Upper lobe of right lung (tissue), 1 donor: ENCODE measurements around the gene INPP4A. TPM values are rescaled to one million over a fixed set of nuclear protein-coding genes. Genes with fewer than 3 reads are reported as not detected.

ENCODE experiments used
- ATAC-seq: fragments of 200-7000 bp; cut with Tn5 transposase; one replicate; pipeline ENCODE4 v1.9.1; 2020; ENCODE audit warnings: mild to moderate bottlenecking, moderate library complexity
- DNase-seq: peaks from one replicate; pipeline ENCODE4 v3.0.0-alpha.2; 2020
- H3K27ac ChIP-seq: fragments of 200-600 bp; one replicate; pipeline ENCODE4 v1.8.0; 2022
- H3K27me3 ChIP-seq: fragments of 200-600 bp; one replicate; pipeline ENCODE4 v1.8.0; 2022; ENCODE audit warnings: mild to moderate bottlenecking
- H3K36me3 ChIP-seq: fragments of 200-600 bp; one replicate; pipeline ENCODE4 v1.8.0; 2022
- H3K4me1 ChIP-seq: fragments of 200-600 bp; one replicate; pipeline ENCODE4 v1.8.0; 2022
- H3K4me3 ChIP-seq: fragments of 200-600 bp; one replicate; pipeline ENCODE4 v1.8.0; 2022; ENCODE audit warnings: mild to moderate bottlenecking
- H3K9me3 ChIP-seq: fragments of 200-600 bp; one replicate; pipeline ENCODE4 v1.8.0; 2022
- intact Hi-C: fragments of 100-400 bp; cut with DNase I; formaldehyde crosslinking; loops from one replicate; pipeline ENCODE4 v1.11.0; 2022
- total RNA-seq: library from RNA; stranded (reverse); fragmentation: NEBNext Ultra II Directional; extraction: Animal tissue kit (Norgen Biotek cat#: 25700); gene quantifications from one replicate; pipeline ENCODE4 v1.2.1, GENCODE V29; 2021
- TF ChIP-seq, protein P1 (sequence below): fragments of 200-600 bp; IDR thresholded peaks from one replicate; pipeline ENCODE4 v1.8.0; 2022; ENCODE audit warnings: antibody characterized with exemption
- donor health status: DM: no; HTN: yes; CAD: no; lungs with severe emphysema.

The INPP4A gene
- total RNA-seq, 1 donor from 2014 or later: 35.0 TPM

- H3K4me3 ChIP-seq: no peak overlapping the region
- DNase-seq: no peak
These were observed 41.8 kb downstream of the INPP4A start for GRCh38 chr2:98486374-98486981.

DNA sequence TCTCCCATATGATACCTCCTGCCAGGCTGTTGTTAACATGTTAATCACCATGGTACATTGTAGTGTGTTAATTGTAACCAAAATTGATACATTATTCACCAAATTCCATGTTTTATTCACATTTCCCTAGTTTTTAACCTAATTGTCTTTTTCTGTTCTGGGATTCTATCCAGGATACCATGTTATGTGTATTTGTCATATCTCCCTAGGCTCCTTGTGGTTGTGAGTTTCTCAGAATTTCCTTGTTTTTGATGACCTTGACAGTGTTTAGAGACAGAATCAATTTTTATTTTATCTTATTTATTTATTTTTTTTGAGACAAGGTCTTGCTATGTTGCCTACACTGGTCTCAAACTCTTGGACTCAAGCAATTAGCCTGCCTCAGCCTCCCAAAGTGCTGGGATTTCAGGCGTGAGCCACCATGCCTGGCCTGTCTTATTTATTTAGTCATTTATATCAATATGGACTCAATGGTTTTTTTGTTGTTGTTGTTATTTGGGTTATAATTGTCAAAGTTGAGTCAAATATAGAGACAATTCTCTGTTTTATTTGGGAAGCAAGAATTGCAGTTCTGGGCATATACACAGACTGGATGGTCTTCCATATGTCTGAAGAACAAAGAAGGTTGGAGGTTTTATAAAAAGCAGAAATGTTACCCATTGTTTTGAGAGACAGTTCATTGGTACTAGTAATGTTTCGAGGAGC lies 42.6 kb downstream of the INPP4A start:
- Histone ChIP-seq H3K36me3 (no peaks in the 10 kb centered on the region), H3K9me3 (no peaks in the 10 kb centered on the region), H3K27ac (no peak overlapping the region), H3K4me1 (peaks cover 42% of the 10 kb centered on the region), H3K4me3 (no peak overlapping the region), H3K27me3 (no peaks in the 10 kb centered on the region)
- no peak for DNase-seq
- intact Hi-C loops: no loop called here
- TF ChIP-seq, protein P1, sequence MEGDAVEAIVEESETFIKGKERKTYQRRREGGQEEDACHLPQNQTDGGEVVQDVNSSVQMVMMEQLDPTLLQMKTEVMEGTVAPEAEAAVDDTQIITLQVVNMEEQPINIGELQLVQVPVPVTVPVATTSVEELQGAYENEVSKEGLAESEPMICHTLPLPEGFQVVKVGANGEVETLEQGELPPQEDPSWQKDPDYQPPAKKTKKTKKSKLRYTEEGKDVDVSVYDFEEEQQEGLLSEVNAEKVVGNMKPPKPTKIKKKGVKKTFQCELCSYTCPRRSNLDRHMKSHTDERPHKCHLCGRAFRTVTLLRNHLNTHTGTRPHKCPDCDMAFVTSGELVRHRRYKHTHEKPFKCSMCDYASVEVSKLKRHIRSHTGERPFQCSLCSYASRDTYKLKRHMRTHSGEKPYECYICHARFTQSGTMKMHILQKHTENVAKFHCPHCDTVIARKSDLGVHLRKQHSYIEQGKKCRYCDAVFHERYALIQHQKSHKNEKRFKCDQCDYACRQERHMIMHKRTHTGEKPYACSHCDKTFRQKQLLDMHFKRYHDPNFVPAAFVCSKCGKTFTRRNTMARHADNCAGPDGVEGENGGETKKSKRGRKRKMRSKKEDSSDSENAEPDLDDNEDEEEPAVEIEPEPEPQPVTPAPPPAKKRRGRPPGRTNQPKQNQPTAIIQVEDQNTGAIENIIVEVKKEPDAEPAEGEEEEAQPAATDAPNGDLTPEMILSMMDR: no peak
- ATAC-seq: no peak

More at GRCh38 chr2:98486374-98486981, 41.8 kb downstream of the INPP4A start:
- TF ChIP-seq, protein P1: no peak
- peak; percentile 31 for ATAC-seq
- Histone ChIP-seq H3K27me3 (no peaks in the 10 kb centered on the region), H3K9me3 (no peaks in the 10 kb centered on the region), H3K4me1 (peaks cover 46% of the 10 kb centered on the region), H3K27ac (no peak overlapping the region), H3K36me3 (no peaks in the 10 kb centered on the region)
- intact Hi-C loops: no loop called here

- peaks cover 37% of the 10 kb centered on the region for H3K4me1 ChIP-seq
- no peak overlapping the region for H3K4me3 ChIP-seq
- DNase-seq (no peak), ATAC-seq (peak; percentile 55)
- intact Hi-C loops: no loop called here
- H3K36me3 ChIP-seq: no peaks in the 10 kb centered on the region
- H3K27ac ChIP-seq: no peak overlapping the region
- no peaks in the 10 kb centered on the region for H3K27me3 ChIP-seq
- H3K9me3 ChIP-seq: no peaks in the 10 kb centered on the region
- TF ChIP-seq, protein P1: peak; percentile 50
These were observed 43.1 kb downstream of the INPP4A start for GRCh38 chr2:98487806-98488189.

- Histone ChIP-seq H3K36me3 (no peaks in the 10 kb centered on the region), H3K4me3 (no peak overlapping the region), H3K4me1 (peaks cover 34% of the 10 kb centered on the region), H3K27ac (no peak overlapping the region), H3K9me3 (no peaks in the 10 kb centered on the region), H3K27me3 (no peaks in the 10 kb centered on the region)
- DNase-seq (no peak), ATAC-seq (no peak)
- intact Hi-C loops: no loop called here
- TF ChIP-seq, protein P1: no peak
These were observed 43.6 kb downstream of the INPP4A start for GRCh38 chr2:98488252-98488651.

GRCh38 chr2:98489486-98489885 lies 44.8 kb downstream of the INPP4A start:
- H3K4me1 ChIP-seq: peaks cover 26% of the 10 kb centered on the region
- intact Hi-C loops: no loop called here

More at GRCh38 chr2:98489486-98489885, 44.8 kb downstream of the INPP4A start:
- Histone ChIP-seq H3K9me3 (no peaks in the 10 kb centered on the region), H3K27me3 (no peaks in the 10 kb centered on the region), H3K4me3 (no peak overlapping the region), H3K36me3 (no peaks in the 10 kb centered on the region), H3K27ac (no peak overlapping the region)
- no peak for DNase-seq
- TF ChIP-seq, protein P1: no peak
- no peak for ATAC-seq
